NCI-H2227 (cell line): ENCODE data around the gene RECK.
"Not testable (repeated sequence)": the region's sequence is repeated elsewhere in the genome, so short reads cannot be mapped to it uniquely, and the experiment has no call there.

Experiments
- DNase-seq: peaks from one replicate; lab custom pipeline; 2025; ENCODE audit not compliant: unreplicated experiment; lab: John Stamatoyannopoulos, UW

The RECK gene

DNA sequence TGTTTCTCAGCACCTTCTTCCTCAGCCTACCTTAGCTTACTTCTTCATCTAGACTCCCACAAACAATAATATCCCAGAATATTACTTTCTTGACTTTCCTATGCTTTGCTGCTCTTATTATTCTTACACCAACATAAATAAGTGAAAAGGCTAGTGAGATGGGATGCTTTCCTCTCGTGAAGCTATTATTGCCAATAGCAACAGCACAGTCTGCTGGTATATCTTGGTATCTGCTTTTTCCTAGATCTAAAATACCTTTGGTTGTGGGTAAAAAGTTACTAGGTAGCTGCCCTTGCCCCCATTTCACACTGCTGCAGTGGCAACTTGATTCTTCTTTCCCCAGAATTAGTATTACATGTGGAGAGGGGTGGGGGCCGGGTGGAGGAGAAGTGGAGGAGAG lies 73.7 kb downstream of the RECK start:
- no peak for DNase-seq

DNA sequence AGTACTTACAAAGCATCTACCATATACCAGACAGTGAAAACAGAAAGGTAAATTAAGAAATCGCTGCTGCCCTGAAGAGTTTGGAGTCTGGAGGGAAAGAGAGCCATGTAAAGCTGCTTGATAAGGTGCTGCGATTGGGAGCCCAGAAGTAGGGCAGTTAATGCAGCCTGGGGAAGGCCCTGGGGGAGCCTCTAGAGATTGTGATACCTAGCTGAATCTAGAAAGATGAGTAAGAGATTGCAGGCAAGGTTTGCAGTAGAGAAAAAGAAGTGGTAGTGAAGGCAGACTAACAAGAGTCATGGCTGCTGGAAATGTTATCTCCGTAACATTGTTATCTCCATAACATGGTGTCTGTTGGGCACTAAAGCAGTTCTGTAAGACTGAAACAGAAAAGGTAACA lies 75.8 kb downstream of the RECK start:
- DNase-seq = no peak

DNA sequence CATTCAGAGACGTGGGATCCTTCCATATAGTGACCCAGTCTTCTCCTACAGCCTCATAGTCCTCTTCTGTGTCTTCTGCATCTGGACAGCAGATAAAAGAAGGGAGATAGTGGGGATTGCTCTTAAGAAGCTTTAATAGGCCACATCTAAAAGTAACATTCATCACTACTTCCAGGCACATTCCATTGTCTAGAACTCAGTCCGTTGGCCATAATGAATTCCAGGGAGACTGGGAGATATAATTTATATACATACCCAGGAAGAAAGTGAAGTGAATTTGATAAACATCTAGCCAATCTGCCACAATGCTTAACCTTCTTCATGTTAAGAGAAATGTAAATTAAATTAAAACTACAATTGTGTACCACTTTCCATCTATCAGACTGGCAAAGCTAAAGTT lies 77.3 kb downstream of the RECK start:
- DNase-seq = no peak

DNA sequence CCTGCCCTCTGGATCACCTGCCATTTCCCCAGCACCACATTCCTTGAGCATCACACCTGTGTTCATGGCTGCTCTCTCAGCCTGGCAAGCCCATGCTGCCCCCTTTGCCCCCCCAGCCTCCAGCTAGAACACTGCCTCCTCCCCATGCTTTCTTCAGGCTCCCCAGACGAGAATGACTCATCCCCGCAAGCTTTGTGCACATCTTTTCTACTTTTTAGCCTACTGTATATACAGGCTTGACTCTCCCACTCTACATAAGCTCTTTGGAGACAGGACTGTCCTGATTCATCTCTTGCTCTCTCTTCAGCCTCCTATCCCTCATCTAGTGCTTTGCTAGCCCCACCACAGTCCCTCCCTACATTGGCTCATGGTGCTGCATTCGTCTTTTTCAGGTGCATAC lies 79.9 kb downstream of the RECK start:
- no peak for DNase-seq

DNA sequence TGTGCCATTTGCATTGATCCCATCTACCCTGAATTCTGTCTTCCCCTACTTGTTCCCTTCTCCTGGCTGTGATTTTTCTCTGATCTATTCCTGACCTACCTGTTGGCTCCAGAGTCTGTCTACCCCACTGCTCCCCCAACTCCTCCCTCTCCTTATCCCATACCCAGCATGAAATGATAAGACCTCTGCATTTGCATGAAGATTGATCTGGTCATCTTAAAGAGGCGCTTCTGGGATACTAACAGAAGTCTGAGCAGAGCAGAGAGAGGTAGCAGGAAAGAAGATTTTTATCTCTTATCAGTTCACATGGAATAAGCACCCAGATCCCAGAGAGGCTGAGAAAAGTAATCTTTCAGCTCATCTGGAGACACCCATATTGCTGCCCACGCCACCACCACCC lies 81.5 kb downstream of the RECK start:
- DNase-seq = no peak

DNA sequence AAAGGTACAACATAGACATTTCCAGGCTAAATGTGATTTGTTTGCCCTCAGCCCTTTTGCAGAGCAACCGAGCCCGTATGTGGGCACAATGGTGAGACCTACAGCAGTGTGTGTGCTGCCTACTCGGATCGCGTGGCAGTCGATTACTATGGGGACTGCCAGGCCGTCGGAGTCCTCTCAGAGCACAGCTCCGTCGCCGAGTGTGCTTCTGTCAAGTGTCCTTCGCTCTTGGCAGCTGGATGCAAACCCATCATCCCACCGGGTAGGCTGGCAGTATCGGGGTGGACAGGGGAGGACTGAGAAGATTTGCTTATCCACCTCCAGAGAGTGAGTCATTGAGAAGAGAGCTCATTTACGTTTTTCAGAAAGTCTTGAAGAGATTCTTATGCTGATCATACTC lies 82.0 kb downstream of the RECK start:
- DNase-seq = no peak

DNA sequence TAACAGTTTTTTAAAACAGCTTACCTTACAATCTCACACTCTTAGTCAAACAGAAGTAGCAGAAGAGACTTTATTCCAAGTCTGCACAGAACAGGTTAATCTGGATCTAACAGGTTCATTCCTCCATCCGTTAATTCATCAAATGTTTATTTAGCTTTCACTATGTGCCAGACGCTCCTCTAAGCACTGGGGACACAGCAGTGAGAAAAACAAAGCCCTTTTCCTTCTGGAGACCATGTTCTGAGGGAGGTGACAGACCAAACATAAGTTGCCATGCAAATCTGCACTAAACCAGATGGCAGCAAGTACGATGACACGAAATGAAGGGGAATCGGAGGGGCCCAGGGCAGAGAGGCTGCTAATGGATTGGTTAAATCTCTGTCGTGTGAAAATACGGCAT lies 82.8 kb downstream of the RECK start:
- no peak for DNase-seq

DNA sequence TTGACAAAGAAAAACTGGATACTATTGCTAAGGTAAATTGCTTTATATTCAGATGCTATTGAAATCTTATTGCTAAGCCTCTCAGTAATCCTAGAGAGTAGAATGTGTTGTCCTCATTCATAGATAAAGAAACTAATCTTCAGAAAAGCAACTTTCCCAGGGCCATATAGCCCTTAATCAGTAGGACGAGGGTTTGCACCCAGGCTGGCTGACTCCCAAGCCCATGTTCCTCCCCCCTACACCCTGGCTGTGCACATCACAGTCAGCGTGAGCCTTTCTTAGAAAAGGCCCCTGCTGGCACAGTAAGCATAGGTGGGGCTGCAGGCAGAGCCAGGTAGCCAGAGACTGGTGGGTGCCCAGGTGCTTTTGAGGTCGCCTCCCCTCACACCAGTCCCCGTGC lies 84.0 kb downstream of the RECK start:
- no peak for DNase-seq

DNA sequence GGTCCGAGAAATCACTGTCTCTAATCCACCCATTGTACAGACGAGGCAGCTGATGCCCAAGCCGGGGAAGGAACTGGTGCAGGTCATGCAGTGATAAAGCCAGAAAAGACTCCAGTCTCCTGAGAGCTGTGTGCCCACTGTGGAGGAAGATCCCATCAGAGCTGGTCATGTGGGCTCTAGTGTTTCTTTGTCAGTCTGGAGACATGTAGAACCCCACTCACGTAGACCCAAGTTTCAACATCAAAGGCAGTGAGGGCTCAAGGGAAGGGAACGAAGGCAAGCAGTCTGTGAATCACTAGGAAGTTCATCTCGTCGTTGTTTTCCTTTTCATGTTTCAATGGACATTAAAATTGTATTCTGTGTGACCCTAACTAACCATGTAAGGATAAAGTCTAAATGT lies 85.3 kb downstream of the RECK start:
- DNase-seq = no peak

DNA sequence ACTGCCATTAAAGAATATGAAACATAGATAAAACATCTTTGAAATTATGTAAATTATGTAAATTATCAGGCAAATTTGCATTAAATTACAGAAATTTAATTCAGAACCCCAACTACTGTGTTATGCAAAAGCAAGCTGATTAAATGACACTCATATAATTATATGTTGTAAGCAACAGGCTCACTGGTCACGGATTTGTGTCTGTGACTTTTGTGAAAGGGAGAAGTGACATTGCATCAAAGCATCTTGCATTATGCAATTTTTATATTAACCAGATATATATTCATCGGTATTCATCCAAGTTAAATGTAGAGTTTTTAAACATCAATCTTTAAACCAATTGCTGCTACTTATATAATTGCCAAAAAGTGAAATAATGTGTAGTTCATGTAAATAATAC lies 86.8 kb downstream of the RECK start:
- DNase-seq = no peak

DNA sequence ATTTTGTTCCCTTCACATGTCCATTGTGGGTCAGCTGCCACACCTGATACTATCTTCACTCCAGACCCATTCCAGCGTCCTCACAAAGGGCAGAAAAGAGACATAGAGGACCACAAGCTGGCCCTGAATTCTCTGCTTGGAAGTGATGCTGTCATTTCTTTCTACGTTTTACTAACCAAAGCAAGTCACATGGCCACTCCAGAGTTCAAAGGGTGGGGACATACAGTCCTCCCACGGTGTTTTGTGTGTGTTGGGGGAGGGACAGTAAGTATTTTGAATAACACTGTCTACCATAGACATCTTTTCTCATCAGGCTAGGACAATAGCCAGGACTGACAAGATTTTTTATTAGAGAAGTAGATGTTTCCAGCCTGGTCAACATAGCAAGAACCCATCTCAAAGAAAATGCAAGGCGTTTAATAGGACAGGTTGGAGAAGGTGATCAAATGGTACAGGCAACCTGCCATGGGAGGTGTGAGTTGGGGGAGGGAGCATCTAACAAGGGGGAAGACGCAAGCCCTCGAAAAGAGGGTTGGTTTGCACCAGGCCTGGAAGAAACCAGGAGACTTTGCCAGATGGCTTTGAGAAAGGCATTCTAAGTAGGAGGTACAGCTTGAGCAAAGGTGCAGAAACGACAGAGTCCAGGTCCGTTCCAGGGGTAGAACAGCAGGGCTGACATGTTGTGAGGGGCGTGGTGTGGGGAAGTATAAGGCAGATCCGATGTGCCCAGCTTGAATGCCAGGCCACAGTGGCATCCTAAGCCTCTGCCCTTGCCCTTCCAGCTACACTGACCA lies 88.5 kb downstream of the RECK start:
- no peak for DNase-seq

DNA sequence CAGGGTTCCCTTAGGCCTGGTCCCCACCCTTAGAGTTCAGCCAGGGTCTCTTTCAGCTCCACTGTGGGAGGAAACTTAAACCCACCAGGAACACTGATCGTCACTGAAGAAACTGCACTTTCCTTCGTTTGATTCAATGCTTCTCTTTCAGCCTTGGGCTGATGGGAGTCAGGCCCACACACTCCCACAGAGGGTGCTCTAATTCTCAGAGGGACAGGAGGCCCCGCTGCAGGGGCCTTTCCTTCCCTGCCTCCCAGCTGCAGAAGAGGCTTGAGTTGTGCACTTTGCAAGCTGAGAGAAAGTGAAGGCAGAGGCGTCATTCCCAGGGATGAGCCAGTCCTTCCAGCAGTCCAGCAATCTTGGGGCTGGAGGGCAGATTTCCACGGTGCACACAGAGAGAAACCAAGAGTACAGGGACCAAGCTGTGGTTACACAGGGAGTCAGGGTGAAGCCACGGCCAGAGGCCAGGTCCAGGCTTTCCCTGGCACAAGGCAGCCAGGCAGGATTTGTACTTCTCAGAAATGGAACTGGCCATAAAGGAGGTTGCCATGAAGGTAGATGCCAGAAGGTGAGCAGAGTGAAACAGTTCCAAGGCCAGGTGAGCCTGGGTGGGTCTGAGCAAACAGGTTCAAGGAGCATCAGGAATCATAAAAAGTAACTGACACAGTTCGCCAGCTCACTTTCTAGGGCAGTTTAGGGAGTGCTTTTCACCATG lies 89.5 kb downstream of the RECK start:
- DNase-seq = no peak

DNA sequence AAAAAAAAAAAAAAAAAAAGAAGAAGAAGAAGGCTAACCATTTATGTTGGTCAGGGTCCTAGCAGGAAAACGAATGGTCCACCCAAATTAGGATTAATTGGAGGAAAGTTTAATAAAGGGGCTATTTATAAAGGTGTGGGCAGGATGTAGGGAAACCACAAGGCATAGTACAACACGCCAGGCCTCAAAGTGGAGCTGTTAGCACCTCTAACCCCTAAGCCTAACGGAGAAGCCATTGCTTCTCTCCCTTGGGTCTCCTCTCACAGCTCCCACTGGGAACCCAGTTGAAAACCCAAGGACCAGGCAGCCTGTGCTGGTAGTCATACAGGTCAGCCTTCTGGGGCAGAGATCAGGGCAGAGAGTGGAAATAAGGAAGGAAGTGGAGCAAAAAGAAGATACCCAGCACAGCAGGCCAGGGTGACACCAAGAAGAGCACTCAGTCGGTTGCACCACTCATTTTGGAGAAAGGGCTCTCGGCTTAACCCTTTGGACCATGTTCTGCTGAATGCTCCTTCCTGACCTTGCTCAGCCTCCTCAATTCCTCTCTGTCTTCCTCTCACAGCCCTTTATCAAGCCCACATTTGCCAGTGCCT lies 91.0 kb downstream of the RECK start:
- DNase-seq = no peak

DNA sequence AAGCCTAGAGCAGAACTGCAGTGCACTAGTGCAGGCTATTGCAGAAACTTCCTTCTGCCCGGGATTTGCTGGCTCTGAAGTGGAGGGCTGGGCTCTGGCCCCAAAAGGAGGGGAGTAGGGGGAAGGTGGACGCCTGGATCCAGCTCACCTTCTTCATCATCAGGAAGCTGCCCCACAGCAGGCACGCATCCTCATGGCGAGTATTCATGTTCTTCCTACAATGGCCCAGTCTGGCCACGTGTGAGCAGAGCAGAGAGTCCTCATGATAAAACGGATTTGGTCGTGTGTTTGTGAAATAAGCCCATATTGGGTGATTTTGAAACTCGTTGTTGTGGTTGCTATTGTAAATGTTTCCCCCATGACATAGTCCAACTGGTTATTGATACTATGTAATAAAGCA lies 91.6 kb downstream of the RECK start:
- no peak for DNase-seq

DNA sequence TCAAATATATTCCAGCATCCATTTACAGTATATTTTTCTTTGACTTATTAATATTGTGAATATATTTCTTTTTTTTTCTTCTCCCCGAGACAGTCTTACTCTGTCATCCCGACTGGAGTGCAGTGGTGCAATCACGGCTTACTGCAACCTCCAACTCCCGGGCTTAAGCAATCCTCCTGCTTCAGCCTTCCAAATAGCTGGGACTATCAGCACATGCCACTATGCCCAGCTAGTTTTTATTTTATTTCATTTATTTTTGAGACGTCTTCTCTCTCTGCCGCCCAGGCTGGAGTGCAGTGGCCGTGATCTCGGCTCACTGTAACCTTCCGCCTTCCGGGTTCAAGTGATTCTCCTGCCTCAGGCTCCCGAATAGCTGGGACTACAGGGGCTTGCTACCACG lies 92.4 kb downstream of the RECK start:
- DNase-seq = no peak

DNA sequence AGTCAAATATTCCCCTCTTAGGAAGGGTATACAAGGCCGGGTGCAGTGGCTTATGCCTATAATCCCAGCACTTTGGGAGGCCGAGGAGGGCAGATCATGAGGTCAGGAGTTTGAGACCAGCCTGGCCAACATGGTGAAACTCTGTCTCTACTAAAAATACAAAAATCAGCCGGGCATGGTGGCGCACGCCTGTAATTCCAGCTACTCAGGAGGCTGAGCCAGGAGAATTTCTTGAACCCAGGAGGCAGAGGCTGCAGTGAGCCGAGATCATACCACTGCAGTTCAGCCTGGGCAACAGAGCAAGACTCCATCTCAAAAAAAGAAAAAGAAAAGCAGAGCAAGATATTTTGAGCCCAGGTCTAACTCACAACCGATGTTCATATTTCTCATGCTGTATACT lies 95.0 kb downstream of the RECK start:
- not testable (repeated sequence) for DNase-seq

DNA sequence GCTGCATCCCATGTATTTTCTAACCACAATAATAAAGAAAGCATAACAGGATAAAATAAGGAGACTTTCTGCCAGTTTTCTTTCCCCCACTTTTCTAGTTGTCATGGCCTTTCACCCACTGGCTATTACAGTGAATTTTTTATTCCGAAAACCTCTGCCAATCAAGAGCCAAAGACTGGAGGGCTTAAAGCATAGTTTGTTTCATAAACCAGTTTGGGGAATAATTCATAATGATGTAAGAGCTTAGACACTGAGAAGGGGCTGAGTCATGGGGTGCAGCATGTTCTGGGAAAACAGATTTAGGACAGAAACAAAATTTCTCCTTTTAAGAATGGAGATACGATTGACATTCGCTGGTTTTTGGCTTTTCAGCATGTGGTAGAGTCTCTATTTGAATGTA lies 95.4 kb downstream of the RECK start:
- no peak for DNase-seq

DNA sequence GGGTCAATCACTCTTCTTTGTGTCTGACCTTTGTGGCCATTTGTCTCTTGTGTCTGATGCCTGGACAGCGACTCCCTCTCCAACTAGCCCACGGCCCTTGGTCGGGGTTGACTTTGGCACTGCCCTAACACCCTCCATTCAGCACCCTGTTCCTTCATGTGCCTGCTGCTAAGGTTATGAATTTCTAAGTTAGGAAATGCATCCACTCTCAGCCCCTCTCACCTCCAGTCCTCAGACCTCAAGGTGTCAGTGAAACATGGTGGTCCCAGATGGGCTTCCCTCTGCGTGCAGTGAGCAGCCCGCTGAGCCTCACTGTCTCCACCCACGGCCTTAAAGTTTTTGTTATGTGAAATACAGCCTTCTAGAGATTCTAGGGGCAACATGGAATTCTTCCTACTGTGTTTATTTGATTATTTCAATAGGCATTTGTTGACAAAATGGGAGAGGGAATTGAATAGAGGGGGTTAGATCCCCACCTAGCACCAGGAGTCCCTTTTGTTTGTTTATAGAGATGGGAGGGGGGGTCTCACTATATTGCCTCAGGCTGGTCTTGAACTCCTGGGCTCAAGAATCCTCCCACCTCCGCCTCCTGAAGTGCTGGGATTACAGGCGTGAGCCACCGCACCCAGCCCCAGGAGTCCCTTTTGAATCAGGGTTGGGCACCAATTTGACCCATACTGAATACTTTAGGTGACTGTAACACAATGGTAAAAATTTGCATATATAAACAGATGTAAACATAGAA lies 98.2 kb downstream of the RECK start:
- DNase-seq = no peak

DNA sequence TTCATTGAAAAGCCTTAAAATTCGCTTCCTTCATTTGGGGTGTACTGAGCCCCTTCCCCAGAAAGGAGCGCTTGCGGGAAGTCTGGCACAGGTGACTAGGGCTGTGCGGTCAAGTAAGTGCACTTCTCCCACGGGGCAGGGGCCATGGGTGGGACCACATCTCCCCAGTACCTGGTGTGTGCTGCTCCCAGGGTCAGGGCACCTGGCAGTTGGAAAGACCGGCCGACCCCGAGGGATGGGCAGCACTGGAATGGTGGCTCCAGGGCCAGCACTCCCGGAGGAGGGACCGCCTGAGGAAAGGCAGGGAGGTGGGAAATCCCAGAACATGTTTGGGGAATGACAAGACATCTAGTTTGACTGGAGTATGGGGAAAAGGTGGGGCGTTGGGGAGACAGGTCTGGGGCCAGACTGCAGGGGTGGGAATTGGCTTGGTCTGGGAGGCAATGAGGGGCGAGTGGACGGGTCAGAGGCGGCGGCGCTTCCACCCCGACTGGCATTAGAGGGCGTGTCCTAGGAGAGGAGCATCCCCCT lies 99.1 kb downstream of the RECK start:
- no peak for DNase-seq

DNA sequence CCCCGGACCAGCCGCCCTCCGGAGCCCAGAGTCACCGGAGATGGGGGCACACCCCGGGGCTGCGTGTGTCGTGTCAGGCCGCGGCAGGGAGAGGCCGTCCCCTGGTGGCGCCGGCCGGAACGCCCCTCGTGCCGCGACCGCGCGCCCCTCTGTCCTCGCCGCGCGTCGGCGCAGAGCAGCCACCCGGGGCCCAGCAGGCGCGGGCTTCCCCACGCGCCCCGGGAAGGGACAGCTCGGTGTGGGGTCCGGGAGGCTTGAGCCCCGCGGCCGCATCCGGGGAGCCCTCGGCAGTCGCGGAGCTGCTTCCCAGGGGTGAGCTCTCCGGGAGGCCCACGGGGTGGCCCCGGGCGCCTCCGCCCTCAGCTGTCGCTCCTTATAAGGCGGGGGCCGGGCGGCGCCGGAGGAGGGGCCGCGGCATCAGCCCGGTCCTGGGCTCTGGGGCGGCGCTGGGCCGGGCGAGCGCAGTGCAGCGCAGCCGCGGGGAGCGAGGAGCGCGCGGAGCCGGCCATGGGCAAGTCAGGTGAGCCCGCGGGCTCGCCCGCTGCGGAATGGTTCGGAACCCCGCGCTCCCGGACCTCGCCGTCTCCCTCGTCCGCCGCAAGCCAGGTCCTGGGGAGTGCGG lies 99.7 kb downstream of the RECK start, which contains the start of gene GLIPR2:
Gene GLIPR2, plus strand, starts transcription at position 462 of the 622 bp plus-strand sequence. Its CDS starts 46 bp downstream, at position 508.
- DNase-seq = peak; percentile 40

DNA sequence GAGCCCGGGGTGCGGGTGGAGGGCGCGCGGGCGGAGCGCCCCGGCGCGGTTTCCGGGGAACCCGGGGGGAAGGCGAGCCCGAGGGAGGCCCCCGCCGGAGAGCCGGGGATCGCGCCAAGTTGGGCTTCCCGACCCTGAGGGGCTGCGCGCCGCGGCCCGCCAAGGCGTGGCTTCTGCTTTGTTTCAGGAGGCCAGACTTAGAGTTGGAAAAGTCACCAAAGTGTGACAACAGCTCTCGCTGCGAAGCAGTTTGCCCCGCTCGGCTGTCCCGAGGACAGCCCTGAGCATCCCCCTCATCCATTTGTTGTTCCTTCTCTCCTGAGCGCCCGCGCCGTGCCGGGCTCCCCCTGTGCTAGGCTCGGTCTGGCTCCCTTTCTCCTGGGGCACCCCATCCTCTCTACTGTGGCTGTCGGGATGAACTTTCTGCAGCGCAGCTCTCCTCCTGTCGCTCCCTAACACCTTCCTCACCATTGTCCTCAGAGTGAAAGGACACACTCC lies 100.2 kb downstream of the RECK start:
- no peak for DNase-seq
